ENCODE results near the gene CLEC20A. TPM values are rescaled to one million over a fixed set of nuclear protein-coding genes. Genes with fewer than 3 reads are reported as not detected.
A peak's percentile ranks its signal among the peaks of the same experiment; 100 is the strongest.

CLEC20A gene
- total RNA-seq, 1 donor from 2014 or later: not detected

DNA sequence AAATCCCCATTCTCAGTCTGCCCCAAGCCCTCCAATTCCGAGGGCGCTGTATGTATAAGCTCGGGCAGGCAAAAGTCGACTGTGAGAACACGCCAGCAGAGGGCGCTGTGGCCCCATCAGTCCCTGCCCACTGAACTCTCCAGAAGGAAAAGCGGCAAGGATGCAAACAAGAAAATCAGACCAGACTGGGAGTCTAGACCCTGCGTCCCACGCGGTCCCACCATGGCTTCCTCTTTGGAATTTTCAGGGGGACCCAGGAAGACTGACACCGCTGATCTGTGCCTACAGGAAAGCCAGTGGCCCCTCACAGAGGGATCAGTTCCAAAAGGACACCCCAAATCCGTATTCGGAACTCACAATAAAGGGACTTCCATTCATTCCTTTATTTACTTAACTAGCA, 35.6 kb upstream of the CLEC20A start:
- Mint-ChIP-seq H3K27me3 (no peaks in the 10 kb centered on the region), H3K4me1 (ENCODE audit: unreplicated experiment) (peaks cover 16% of the 10 kb centered on the region), H3K27ac (peak overlapping the region; percentile 18), H3K9me3 (no peaks in the 10 kb centered on the region), H3K36me3 (no peaks in the 10 kb centered on the region), H3K4me3 (no peak overlapping the region)
- TF ChIP-seq, protein P1, sequence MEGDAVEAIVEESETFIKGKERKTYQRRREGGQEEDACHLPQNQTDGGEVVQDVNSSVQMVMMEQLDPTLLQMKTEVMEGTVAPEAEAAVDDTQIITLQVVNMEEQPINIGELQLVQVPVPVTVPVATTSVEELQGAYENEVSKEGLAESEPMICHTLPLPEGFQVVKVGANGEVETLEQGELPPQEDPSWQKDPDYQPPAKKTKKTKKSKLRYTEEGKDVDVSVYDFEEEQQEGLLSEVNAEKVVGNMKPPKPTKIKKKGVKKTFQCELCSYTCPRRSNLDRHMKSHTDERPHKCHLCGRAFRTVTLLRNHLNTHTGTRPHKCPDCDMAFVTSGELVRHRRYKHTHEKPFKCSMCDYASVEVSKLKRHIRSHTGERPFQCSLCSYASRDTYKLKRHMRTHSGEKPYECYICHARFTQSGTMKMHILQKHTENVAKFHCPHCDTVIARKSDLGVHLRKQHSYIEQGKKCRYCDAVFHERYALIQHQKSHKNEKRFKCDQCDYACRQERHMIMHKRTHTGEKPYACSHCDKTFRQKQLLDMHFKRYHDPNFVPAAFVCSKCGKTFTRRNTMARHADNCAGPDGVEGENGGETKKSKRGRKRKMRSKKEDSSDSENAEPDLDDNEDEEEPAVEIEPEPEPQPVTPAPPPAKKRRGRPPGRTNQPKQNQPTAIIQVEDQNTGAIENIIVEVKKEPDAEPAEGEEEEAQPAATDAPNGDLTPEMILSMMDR (conservative IDR thresholded peaks at IDR 0.05): peak; percentile 93
- peak; percentile 89 for DNase-seq (ENCODE audit: extremely low spot score, unreplicated experiment)

DNA sequence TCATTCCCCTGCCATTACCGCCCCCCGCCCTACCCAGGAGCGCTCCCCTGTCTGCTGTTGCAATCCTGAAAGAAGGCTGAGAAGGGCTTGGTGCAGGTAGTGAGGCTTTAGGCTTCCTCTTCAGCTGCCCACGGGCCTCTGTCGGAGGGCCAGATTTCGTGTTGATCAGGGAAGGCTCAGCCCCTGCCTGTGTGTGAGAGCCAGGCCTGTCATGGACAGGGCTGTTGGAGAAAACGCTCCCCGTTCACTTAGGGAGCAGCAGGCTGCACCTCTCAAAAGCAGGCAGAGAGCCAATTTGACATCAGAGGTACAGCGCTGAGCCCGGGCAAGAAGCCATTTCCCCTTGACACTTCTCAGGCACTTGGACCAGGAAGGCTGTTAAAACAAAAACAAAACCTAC, 35.1 kb upstream of the CLEC20A start:
- Mint-ChIP-seq H3K9me3 (no peaks in the 10 kb centered on the region), H3K4me1 (ENCODE audit: unreplicated experiment) (peaks cover 16% of the 10 kb centered on the region), H3K27me3 (no peaks in the 10 kb centered on the region), H3K36me3 (no peaks in the 10 kb centered on the region), H3K4me3 (no peak overlapping the region), H3K27ac (peak overlapping the region; percentile 18)
- TF ChIP-seq, protein P1 (conservative IDR thresholded peaks at IDR 0.05): no peak
- DNase-seq (ENCODE audit: extremely low spot score, unreplicated experiment): no peak

DNA sequence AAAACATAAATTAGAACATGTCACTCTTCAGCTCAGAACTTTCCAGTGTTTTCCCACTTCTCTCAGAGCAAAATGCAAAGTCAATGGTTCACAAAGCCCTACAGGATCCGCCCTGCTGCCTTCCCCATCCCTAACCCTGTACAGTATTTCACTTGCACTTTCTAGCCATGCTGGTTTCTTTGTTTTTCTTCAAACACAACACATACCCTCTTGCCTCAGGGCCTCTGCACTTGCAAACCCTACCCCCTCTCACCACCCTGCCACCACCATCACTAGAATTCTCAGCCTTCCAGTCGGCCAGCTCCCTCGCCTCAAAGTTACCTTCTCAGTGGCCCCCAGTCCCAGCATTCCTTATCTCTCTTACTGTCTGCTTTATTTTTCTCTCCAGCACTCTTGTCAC, 33.7 kb upstream of the CLEC20A start:
- H3K27me3 Mint-ChIP-seq: no peaks in the 10 kb centered on the region
- DNase-seq (ENCODE audit: extremely low spot score, unreplicated experiment): no peak
- no peaks in the 10 kb centered on the region for H3K36me3 Mint-ChIP-seq
- H3K4me3 Mint-ChIP-seq: peak overlapping the region; percentile 6
- TF ChIP-seq, protein P1 (conservative IDR thresholded peaks at IDR 0.05): no peak
- H3K27ac Mint-ChIP-seq: peak overlapping the region; percentile 79
- H3K9me3 Mint-ChIP-seq: no peaks in the 10 kb centered on the region
- H3K4me1 Mint-ChIP-seq (ENCODE audit: unreplicated experiment): peaks cover 16% of the 10 kb centered on the region

DNA sequence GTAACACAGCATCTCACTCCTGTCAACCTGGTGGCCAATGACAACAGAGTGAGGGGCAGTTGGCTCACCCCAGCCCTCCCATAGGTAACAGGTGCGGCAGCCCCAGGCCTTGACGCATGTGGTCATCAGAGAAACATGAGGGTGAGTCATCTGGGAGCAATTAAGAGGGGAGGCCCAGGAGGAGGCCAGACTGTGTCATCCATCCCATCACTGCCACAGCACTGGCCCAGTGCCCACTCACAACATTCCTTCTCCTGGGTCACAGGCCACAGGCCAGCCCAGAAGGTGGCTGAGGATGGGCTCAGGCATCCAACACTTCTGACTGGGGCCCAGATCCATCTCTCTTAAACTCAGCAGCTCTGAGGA, 33.3 kb upstream of the CLEC20A start:
- Mint-ChIP-seq H3K27me3 (no peaks in the 10 kb centered on the region), H3K27ac (peak overlapping the region; percentile 79), H3K4me1 (ENCODE audit: unreplicated experiment) (peaks cover 16% of the 10 kb centered on the region), H3K9me3 (no peaks in the 10 kb centered on the region), H3K4me3 (no peak overlapping the region), H3K36me3 (no peaks in the 10 kb centered on the region)
- TF ChIP-seq, protein P1 (conservative IDR thresholded peaks at IDR 0.05): no peak
- no peak for DNase-seq (ENCODE audit: extremely low spot score, unreplicated experiment)

DNA sequence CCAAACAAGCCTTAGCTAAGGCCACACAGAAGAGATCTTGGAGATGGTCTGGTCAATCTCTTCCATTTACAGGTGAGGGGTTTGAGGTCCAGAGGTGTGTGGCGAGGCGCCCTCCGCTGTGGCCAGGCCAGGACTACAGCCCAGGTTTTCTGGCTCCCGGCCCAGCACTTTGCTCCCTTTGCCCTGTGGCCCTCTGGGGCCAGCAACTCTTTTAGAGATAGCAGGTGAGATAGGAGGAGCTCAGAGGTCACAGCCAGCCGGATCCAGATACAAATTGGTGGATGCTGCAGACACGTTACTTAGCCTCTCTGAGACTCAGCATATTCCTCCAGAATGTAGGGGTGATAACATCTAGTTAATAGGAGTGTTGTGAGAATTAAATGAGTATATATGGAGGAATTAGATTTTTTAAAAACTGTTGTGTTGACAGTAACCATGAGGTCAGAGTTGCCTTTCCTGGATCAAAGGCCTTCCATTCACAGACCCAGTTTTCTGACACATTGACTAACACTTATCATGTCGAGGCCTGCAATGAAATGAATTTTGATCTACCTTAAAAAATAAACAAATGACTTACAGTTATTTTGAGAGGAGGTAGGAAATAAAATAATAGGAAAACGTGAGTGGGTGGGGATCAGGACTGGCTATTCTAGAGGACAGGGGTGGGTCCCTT, 32.7 kb upstream of the CLEC20A start:
- no peak for DNase-seq (ENCODE audit: extremely low spot score, unreplicated experiment)
- no peaks in the 10 kb centered on the region for H3K9me3 Mint-ChIP-seq
- peaks cover 16% of the 10 kb centered on the region for H3K4me1 Mint-ChIP-seq (ENCODE audit: unreplicated experiment)
- peak overlapping the region; percentile 79 for H3K27ac Mint-ChIP-seq
- H3K4me3 Mint-ChIP-seq: no peak overlapping the region
- TF ChIP-seq, protein P1 (conservative IDR thresholded peaks at IDR 0.05): no peak
- no peaks in the 10 kb centered on the region for H3K27me3 Mint-ChIP-seq
- no peaks in the 10 kb centered on the region for H3K36me3 Mint-ChIP-seq

Measured in type B pancreatic cell (in vitro differentiated cells).